Activated CD8-positive, alpha-beta T cell treated with anti-CD3 and anti-CD28 coated beads for 36 hours (primary cell): ENCODE results near the gene PKMYT1. TPM values are rescaled to one million over a fixed set of nuclear protein-coding genes. Genes with fewer than 3 reads are reported as not detected.

ENCODE experiments used
- ATAC-seq: fragments of 200-7000 bp; cut with Tn5 transposase; one replicate; pipeline ENCODE4 v1.10.0; 2021; ENCODE audit warnings: mild to moderate bottlenecking, moderate library complexity
- CTCF ChIA-PET: fragments of 350-600 bp; sonication (Branson Sonifier 250); formaldehyde crosslinking; loops from one replicate; lab custom pipeline; 2021; ENCODE audit warnings: antibody characterized with exemption; lab: Charles Lee
- POLR2A ChIA-PET: fragments of 350-600 bp; sonication (Branson Sonifier 250); formaldehyde crosslinking; loops from one replicate; lab custom pipeline; 2021; ENCODE audit warnings: antibody characterized with exemption; lab: Charles Lee
- DNase-seq: peaks from one replicate; pipeline ENCODE4 v3.0.0-alpha.2; 2020
- H3K27ac Mint-ChIP-seq: one replicate; pipeline ENCODE4 v1.8.0; 2021; ENCODE audit warnings: mild to moderate bottlenecking, mixed read lengths
- H3K27me3 Mint-ChIP-seq: one replicate; pipeline ENCODE4 v1.8.0; 2021; ENCODE audit warnings: mixed read lengths
- H3K36me3 Mint-ChIP-seq: one replicate; pipeline ENCODE4 v1.8.0; 2021; ENCODE audit warnings: low read depth, mixed read lengths
- H3K4me1 Mint-ChIP-seq: one replicate; pipeline ENCODE4 v1.8.0; 2021; ENCODE audit warnings: low read depth, mixed read lengths
- H3K4me3 Mint-ChIP-seq: one replicate; pipeline ENCODE4 v1.8.0; 2021; ENCODE audit warnings: mild to moderate bottlenecking, moderate library complexity, mixed read lengths
- H3K9me3 Mint-ChIP-seq: one replicate; pipeline ENCODE4 v1.8.0; 2021; ENCODE audit warnings: mixed read lengths
- CTCF ChIP-seq: fragments of 200-600 bp; IDR thresholded peaks from one replicate; pipeline ENCODE4 v1.8.0; 2022; ENCODE audit warnings: antibody characterized with exemption, mild to moderate bottlenecking
- intact Hi-C: fragments of 100-400 bp; cut with micrococcal nuclease; formaldehyde crosslinking; loops from one replicate; pipeline ENCODE4 v1.10.0; 2022
- total RNA-seq, 2 experiments: library from RNA; stranded (reverse); gene quantifications; one replicate each; pipeline ENCODE4 v1.2.3, GENCODE V29; 2021

Gene PKMYT1
- total RNA-seq, 2 experiments from 2014 or later = 121 to 123 TPM

GRCh38 chr16:2973605-2974318 is 6.5 kb downstream of the PKMYT1 start:
- H3K9me3 Mint-ChIP-seq = no peaks in the 10 kb centered on the region
- no peak overlapping the region for H3K27ac Mint-ChIP-seq
- no peak for ATAC-seq
- no peaks in the 10 kb centered on the region for H3K27me3 Mint-ChIP-seq
- ChIA-PET POLR2A (interaction anchor here (0.6 to 0.7 kb wide), 2 partner anchors 9 to 24 kb away, joined by 3 read pairs; no protein-coding TSS in a partner anchor), CTCF (interaction anchor here (2.1 kb wide), 1 partner anchor 53 kb away, joined by 6 read pairs; no protein-coding TSS in a partner anchor)
- peaks cover 9% of the 10 kb centered on the region for H3K4me1 Mint-ChIP-seq
- TF ChIP-seq CTCF = no peak
- peaks cover 51% of the 10 kb centered on the region for H3K36me3 Mint-ChIP-seq
- intact Hi-C loops = no loop called here
- no peak overlapping the region for H3K4me3 Mint-ChIP-seq
- DNase-seq = no peak

- no peak for DNase-seq
- CTCF ChIA-PET = interaction anchor here (1.2 to 2.1 kb wide), 2 partner anchors 8 to 54 kb away, joined by 3 to 6 read pairs; no protein-coding TSS in a partner anchor
- Mint-ChIP-seq H3K4me3 (no peak overlapping the region), H3K27ac (no peak overlapping the region), H3K9me3 (no peaks in the 10 kb centered on the region), H3K4me1 (peaks cover 14% of the 10 kb centered on the region), H3K27me3 (peaks cover 5% of the 10 kb centered on the region), H3K36me3 (peaks cover 48% of the 10 kb centered on the region)
- intact Hi-C loops = no loop called here
- TF ChIP-seq CTCF = no peak
- POLR2A ChIA-PET = interaction anchor here (1.5 to 1.7 kb wide), 2 partner anchors 17 to 28 kb away, joined by 3 to 5 read pairs; no protein-coding TSS in a partner anchor
- ATAC-seq = no peak
Measured at GRCh38 chr16:2973093-2973492, 7.2 kb downstream of the PKMYT1 start.

- no peak for DNase-seq
- Mint-ChIP-seq H3K4me3 (no peak overlapping the region), H3K4me1 (peaks cover 16% of the 10 kb centered on the region), H3K9me3 (no peaks in the 10 kb centered on the region), H3K27me3 (peaks cover 8% of the 10 kb centered on the region), H3K36me3 (peaks cover 40% of the 10 kb centered on the region), H3K27ac (no peak overlapping the region)
- intact Hi-C loops = no loop called here
- no peak for ATAC-seq
- ChIA-PET POLR2A (interaction anchor here (1.1 to 2.2 kb wide), 4 partner anchors 8 to 106 kb away, joined by 3 to 16 read pairs (median 4); partner anchors contain the start of gene PKMYT1), CTCF (interaction anchor here (0.8 to 2.1 kb wide), 4 partner anchors 9 to 55 kb away, joined by 3 to 6 read pairs (median 4); partner anchors contain the start of gene KREMEN2)
- no peak for TF ChIP-seq CTCF
Measured at GRCh38 chr16:2971985-2972784, 8.1 kb downstream of the PKMYT1 start.

- Mint-ChIP-seq H3K4me1 (peaks cover 16% of the 10 kb centered on the region), H3K36me3 (peaks cover 32% of the 10 kb centered on the region), H3K9me3 (no peaks in the 10 kb centered on the region), H3K4me3 (peak overlapping the region; percentile 79), H3K27me3 (peaks cover 8% of the 10 kb centered on the region), H3K27ac (no peak overlapping the region)
- DNase-seq (no peak), ATAC-seq (no peak)
- intact Hi-C loops = no loop called here
- ChIA-PET POLR2A (interaction anchor here (1.1 to 2.2 kb wide), 4 partner anchors 9 to 107 kb away, joined by 3 to 16 read pairs (median 4); partner anchors contain the start of gene PKMYT1), CTCF (interaction anchor here (1.2 to 2.1 kb wide), 2 partner anchors 10 to 56 kb away, joined by 3 to 6 read pairs; no protein-coding TSS in a partner anchor)
- no peak for TF ChIP-seq CTCF
Measured at GRCh38 chr16:2971134-2971984, 8.9 kb downstream of the PKMYT1 start.
